NCI-H187 treated with DMSO at 0.1 percent for 48 hours (cell line): ENCODE data around the gene VPS8.
"Not testable (repeated sequence)": the region's sequence is repeated elsewhere in the genome, so short reads cannot be mapped to it uniquely, and the experiment has no call there.

Experiments used
- DNase-seq: peaks from one replicate; lab custom pipeline; 2025; lab: John Stamatoyannopoulos, UW

VPS8 gene

DNA sequence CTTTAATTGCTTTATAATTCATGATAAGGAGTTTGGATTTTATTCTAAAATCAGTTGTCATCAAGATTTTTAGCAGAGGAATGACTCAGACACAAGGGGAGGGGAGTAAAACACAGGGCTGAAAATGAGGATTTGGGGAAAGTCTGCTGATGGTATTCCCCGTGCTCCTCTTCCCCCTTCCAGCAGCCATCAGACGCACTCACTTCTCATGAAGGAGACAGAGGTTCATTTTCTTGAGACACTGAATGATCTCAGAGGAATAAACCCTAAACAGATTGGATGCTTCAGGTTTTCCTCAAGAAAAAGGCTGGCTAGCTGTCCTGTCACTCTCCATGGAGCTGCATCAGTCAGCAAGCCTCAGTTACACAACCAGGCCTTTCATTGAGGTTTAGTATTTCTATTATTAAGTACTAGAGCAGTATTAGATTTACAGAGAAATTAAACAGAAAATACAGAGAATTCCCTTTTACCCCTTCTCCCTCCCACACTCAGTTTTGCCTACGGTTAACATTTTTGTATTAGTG lies 174.5 kb downstream of the VPS8 start:
- DNase-seq: no peak

DNA sequence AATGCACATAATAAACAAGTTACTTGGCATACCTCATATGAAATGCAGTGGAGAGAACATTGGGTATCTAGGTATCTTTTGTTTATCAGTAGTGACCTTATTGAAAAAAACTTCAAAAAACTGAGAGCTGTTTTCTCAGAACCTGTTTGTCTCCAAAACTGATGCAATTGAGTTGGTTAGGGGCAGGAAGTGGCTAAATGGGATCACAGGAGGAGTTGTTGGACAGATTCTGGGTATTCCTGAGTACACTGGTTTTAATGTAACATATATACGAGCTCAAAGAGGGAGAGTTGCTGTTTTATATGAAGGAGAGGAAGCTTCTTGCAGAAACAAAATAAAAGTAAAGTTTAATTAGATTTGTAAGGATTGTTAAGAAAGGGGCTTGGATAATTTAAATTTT lies 181.4 kb downstream of the VPS8 start:
- DNase-seq: no peak

DNA sequence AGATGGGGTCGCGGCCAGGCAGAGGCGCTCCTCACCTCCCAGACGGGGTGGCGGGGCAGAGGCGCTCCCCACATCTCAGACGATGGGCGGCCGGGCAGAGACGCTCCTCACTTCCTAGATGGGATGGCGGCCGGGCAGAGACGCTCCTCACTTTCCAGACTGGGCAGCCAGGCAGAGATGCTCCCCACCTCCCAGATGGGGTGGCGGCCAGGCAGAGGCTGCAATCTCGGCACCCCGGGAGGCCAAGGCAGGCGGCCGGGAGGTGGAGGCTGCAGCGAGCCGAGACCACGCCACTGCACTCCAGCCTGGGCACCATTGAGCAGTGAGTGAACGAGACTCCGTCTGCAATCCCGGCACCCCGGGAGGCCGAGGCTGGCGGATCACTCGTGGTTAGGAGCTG lies 191.9 kb downstream of the VPS8 start:
- not testable (repeated sequence) for DNase-seq

DNA sequence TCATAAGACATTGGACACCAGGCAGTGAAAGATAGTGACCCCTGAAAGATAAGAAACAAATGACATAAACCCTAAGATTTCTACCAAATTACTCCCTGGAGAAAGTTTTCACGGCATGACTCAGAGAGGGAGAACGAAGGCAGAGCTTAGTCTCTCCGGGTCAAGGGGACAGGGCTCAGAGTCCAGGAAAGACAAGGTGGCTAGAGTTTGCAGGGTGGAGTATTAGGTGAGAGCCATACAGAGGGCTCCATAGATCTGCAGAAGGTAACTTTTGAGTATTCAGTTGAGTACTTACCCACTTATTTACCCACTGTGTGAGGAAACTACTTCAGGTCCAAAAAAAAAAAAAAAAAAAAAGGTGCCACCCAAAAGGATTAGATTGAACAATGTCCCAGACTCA lies 197.7 kb downstream of the VPS8 start:
- no peak for DNase-seq

DNA sequence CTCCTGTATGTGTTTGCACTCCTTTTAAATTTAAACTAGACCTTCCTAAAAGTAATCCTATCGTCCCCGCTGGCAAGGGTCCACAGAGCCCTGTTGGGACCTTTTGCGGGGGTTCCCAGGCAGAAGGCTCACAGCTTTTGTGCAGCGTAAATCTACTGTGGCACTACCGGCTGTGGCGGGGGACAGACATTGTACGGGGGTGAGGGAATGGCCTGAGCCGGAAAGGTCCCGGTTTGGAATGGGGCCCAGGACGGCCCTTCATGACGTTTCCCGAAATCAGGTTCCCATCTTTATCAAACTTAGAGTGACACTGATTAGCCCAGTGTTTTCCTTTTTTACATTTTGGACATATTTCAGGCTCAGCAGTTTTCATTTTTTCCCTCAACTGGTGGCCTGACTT lies 205.6 kb downstream of the VPS8 start:
- not testable (repeated sequence) for DNase-seq

DNA sequence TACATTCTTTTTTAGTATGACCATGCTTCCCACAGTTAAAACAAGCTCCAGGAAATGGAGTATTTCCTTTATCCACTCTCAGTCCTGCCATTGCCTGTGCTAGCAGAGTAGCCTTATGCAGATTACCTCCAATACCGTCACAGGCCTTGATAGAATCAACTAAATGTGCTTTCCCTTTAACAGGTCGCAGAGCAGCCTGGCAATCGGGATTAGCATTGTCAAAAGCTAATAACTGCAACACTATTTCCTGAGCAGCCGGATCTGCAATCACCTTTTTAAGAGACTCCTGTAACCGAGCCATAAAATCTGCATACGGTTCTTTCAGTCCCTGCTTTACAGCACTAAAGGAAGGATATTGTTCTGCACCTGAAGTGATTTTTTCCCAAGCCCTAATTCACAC lies 206.0 kb downstream of the VPS8 start:
- not testable (repeated sequence) for DNase-seq

DNA sequence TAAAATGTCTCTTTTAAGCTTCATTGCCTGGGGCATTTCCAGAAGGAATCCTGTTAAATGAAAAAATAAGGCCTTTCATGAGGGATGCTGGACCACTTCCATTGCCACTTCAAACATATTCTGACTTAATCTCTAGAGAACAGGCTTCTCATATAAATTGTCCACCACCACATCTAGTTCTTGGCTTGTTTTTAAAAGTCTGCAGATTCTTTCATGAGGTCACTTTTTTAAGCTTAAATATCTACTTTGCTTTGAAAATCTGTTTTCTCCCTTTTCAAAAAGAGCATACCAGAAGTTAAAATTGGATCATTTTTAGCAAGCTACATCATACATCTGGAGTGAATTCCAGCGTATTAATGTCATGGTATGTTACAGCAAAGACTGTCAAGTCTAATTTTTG lies 209.3 kb downstream of the VPS8 start:
- DNase-seq: no peak

DNA sequence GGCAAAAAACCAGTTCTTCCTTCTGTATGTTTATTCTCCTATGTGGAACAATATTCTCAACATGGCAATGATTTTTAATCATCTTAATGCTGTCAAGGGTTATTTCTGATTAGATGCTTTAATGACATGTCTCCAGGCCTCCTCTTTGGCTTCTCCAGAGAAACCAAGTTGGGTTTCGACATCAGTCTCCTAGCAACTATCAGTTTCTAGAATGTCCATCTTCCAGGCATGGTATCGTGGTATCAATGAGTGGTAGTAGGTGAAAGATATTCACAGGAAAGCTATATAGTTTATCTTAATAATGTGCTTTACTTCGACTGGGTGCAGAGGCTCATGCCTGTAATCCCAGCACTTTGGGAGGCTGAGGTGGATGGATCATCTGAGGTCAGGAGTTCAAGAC lies 212.4 kb downstream of the VPS8 start:
- DNase-seq: no peak

DNA sequence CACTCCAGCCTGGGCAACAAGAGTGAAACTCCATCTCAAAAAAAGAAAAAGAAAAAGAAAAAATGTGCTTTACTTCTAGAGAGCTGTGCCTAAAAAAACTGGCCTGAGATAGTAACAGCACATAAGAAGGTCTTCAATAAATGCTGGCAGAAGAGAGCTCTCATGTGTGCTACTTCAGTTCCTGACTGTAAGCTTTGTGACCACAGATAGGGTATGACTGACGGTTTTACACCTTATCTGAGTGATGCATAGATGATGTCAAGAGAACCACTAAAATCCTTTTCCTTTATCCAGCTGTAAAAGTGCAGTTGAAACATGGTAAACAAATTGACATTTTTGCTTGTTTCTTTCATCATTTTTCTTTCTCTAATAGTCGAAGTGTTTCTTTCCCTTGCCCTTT lies 213.0 kb downstream of the VPS8 start:
- no peak for DNase-seq

DNA sequence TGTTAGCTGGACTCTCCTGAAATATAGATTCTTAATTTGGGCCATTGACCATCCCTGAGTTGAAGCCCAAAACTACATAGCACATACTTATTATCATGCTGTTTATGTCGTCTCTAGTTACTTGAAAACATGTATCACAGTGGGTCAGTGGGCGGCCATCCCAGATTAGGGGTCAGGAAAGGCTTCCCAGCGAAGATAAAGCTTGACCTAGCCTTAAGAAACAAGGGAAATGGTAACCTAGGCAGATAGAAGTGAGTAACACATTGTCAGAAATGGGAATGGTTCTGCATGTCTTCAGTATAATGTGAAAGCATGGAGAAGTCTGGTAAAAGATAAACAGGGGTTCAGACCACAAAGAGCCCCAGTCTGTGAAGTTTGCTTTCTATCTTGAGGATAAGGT lies 216.2 kb downstream of the VPS8 start:
- DNase-seq: no peak

DNA sequence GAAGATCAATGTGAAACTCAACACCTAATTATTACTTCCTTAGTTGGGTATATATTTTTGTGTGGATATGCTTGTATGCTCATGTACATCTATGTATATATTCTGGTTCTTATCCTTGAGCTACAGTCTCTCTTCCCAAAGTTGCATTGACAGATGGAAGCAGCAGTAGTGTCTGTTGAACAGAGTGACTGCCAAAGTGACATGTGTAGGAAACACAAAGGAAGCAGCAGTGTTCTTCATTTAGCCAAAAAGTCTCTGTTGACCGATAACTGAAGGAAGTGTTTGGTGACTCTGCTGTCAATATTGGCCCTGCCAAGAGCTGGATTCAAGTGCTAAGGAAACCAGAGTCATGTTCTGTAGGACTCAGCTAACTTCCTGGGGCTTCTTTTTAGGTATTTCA lies 217.1 kb downstream of the VPS8 start:
- no peak for DNase-seq

DNA sequence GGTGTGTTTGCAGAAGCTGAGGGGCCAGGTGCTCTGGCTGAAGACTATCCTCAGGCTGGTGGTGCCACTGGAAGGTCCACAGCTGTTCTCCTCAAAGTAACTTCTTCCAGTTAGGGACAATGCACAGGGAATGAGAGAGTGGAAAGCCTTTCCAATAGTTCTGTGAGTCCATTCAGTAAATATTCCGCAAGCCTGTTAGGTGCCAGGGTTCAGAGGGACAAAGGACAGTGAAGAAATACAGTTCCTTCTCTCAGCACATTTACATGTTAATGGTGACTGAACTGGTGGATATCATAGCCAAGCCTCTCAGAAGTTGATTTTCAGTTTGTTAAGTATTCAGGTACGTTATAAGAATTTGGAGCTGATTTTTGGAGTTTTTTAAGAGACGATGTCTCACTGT lies 218.4 kb downstream of the VPS8 start:
- no peak for DNase-seq

DNA sequence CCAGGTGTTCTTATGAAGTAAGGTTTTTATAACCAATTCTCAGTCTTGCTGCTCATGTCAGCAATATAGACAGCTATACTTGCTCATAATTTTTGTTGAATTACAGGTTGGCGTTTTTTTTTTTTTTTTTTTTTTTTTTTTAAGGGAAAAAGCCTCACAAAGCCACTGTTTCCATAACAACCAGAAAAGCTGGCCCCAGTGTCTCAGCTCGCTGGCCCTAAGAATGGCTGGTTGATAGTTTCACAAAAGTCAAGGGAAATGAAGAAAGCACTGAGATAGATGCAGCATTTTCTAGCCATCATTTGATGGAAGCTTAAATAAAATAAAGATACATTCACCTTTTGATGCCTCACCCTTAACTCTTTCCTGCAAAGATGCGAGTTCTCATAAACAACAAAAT lies 219.0 kb downstream of the VPS8 start:
- DNase-seq: no peak

DNA sequence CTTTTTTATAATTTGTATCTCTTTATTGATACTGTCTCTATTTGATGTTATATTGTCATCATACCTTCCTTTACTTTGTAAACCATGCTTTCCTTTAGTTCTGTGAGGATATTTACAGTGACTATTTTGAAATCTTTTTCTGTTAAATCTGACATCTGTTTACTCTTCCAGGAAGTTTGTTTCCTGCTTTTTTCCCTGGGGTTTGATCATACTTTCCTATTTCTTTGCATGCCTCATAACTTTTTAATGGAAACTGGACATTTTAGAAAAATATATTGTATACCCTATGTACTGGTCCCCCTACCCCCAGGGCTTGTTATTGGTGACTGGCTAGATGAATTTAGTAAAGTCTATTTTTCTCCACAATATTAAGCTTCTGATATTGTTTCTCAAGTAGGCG lies 225.8 kb downstream of the VPS8 start:
- no peak for DNase-seq

DNA sequence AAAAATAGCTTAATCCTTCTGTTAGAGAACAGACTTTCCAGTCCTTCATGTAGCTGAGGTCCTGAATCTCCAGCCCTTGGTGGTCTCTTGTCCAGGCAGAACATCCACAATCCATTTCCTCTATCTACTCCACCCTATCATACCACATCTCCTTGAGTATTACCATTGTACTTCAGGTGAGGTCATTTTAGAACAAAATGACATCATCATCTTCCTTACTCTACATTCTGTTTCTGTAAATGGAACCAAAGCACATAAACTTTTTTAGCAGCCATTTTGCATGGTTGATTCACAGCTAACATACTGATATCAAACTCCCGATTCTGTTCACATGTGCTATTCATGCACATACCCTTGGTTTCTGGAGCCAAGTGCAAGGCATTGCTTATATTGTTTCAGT lies 228.5 kb downstream of the VPS8 start:
- DNase-seq: no peak

DNA sequence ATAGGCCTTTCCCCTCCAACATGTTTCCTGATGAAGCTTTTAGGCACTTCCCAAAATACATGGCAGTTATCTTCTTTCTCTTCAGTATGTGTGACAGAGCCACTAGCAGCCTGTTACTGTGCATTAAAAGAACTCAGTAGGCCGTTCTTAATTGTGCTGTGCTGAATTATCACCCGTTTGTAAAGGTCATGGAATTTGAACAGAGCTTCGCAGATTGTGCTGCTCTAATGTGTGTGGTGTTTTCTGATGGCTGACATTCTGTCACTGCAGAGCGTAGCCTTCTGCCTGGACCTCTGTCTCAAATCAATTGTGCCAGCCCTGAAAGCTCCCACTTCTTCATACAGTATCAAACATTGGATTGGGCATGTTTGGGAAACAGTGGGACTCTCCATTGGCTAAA lies 229.6 kb downstream of the VPS8 start:
- no peak for DNase-seq

DNA sequence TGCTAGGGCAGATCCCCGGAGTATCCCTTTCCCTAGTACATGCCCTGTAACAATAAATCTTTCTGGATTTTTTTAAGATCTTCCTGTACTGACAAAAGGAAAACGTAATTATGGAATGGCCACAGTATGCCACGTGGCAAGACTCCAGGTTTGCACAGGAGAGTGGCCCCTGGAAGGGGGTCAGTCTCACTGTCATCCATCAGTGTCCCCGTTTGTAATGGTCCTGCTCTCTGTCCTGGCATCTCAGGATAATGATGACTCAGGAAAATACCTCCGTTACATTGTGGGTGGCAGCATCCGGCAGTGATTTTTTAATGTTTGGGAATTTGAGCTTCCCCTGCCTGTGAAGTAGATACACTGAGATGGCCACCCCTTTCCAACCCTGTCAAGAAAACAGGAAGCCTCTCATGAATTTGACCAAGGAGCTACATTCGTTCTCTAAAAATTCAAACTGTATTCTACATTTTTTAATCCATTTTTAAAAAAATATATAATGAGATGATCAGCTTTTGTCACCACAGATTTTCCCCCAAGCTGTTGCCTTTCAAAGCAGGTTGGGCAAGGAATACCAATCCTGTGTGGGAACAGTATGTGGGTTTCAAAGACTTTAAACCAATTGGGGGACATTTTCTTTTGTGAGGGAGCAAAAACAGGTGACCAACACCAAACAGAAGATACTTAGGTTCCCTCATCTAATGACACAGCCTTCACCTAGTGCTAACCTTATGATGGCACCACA lies 230.5 kb downstream of the VPS8 start:
- no peak for DNase-seq

DNA sequence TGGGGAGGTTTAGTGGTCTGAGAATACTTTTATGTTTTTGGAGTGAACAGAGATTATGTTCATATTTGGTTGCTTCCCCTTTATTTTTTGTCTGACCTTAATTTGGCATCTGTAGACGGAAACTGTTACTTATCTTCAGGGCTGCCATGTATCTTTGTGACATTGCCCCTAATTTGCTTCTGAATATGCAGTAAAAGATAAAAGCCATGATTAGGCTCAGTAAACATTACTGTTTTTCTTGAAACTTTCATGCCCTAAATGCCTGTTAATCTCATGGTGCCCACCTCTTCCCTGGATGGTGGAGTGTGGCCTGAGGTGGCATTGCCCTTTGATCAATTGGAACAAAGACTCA lies 234.2 kb downstream of the VPS8 start:
- no peak for DNase-seq

DNA sequence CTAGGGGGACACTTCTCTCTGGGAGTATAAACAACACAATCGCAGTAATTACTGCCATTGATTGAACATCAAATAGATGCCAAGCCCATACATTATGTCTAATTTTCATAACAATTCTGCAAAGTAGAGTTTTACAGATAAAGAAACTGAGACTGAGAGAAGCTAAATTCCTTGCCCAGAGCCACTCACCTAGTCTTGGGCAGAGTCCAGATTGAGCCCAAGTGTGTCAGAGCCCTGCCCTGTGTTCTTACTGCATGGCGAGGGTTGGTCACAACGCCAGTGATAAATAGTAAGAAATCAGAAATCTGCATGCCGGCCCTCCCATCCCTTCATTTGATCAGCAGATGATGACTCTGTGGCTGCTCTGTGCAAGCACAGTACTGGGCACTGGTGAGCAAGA lies 234.6 kb downstream of the VPS8 start:
- DNase-seq: no peak

DNA sequence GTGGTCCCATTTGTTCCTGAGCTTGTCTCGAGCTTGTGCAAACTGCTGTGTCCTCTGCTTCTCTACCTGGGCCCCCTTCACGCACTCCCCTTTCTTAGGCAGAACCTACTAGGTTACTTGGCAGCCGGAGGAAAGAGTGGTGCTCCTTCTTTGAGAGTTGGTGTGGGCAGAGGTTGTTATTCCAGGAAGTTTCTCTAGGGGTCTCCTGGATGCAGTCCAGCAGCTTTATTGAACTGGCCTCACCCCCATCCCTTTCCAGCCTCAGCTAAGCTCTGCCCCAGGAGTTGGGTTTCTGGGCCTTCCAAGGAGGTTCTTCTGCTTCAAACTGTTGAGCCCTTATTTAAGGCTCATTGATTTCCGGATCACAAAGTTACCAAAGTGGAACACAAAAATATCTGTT lies 237.7 kb downstream of the VPS8 start:
- DNase-seq: no peak

DNA sequence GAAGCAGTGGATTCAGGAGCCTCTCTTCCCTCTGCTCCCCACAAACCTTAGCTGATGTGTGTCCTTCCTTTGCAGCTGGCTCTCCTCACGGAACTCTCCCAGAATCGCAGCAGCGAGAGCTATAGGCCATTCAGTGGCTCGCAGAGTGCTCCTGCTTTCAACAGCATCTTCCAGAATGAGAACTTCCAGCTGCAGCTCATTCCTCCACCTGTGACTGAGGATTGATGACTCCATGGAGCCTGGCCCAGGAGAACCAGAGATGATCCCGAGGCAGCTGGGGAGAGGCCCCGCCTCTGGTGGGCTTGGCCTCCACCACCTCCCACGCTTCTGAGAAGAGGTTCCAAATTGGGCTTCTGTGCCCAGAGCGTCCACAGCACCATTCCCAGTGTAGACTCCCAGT lies 239.8 kb downstream of the VPS8 start:
- DNase-seq: no peak

DNA sequence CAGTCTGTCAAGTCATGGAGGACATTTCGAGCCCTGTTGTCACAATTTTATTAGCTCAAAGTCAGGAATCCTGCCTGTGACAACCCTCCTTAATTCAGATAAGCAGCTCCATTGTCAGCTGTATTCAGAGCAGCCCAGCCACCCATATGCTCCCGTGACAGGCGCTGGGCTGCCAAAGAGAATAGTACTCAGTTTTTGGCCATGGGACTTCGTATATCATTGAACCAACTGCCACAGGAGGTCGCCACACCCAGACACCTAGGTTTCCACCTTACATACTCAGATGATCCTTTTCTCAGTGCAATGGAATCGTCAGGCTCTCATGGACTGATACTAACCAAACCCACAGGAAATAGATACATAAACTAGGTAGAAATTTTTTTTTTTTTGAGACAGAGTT lies 240.7 kb downstream of the VPS8 start:
- DNase-seq: no peak

DNA sequence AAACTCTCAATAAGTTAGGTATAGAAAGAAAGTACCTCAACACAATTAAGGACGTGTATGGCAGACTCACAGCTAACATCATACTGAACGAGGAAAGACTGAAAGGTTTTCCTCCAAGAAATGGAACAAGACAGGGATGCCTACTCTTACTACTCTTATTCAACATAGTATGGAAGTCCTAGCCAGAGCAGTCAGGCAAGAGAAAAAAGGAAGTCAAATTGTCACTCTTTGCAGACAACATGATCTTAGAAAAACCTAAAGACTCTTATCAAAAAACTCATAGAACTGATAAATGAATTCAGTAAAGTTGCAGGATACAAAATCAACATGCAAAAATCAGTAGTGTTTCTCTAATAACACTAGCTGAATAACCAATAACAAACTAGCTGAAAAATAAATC lies 244.9 kb downstream of the VPS8 start:
- no peak for DNase-seq

DNA sequence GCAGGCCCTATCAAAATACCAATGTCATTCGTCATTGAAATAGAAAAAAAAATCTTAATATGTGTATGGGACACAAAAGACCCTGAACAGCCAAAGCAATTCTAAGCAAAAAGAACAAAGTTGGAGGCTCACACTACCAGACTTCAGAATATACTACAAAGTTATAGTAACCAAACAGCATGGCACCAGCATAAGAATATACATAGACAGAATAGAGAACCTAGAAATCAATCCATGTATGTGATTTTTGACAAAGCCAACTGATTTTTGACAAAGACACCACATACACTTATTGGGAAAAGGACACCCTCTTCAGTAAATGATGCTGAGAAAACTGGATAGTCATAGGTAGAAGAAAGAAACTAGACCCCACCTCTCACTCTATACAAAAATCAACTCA lies 245.9 kb downstream of the VPS8 start:
- no peak for DNase-seq

DNA sequence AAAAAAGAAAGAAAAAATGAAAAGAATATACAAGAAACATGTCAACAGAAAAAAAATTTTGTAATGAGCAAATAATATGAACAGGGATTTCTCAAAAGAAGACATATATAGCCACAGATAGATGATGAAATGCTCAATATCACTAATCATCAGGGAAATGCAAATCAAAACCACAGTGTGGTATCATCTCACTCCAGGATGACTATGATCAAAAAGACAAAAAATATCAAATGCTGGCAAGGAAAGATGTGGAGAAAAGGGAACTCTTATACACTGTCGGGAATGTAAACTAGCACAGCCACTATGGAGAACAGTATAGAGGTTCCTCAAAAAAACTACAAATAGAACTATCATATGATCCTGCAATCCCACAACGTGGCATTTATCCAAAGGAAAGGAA lies 246.8 kb downstream of the VPS8 start:
- DNase-seq: no peak
